Mesenchymal stem cell (in vitro differentiated cells and primary cell): ENCODE results near the gene EPB41L2.
"Not testable (repeated sequence)": the region's sequence is repeated elsewhere in the genome, so short reads cannot be mapped to it uniquely, and the experiment has no call there.

ENCODE experiments used
- DNase-seq: peaks from one replicate; pipeline ENCODE4 v3.0.0-alpha.2; 2013
- H2AFZ ChIP-seq: one replicate; pipeline ENCODE4 v1.6.1; 2013; ENCODE audit warnings: low read depth, mild to moderate bottlenecking, control low read depth, inconsistent platforms, low read length, moderate library complexity
- H2AK5ac ChIP-seq: 2 replicates; pipeline ENCODE4 v1.6.1; 2013; ENCODE audit warnings: low read length, moderate library complexity, mild to moderate bottlenecking, inconsistent platforms; ENCODE audit not compliant: severe bottlenecking
- H2BK120ac ChIP-seq: one replicate; pipeline ENCODE4 v1.6.1; 2013; ENCODE audit warnings: low read depth, mild to moderate bottlenecking, inconsistent platforms, low read length, moderate library complexity
- H2BK12ac ChIP-seq, 2 experiments: one replicate each; pipeline ENCODE4 v1.6.1; 2013; ENCODE audit warnings: inconsistent platforms in 2 of 2, low read length in 2 of 2, mild to moderate bottlenecking in 2 of 2, moderate library complexity in 2 of 2, control low read depth in 1 of 2
- H2BK15ac ChIP-seq: one replicate; pipeline ENCODE4 v1.6.1; 2013; ENCODE audit warnings: mild to moderate bottlenecking, low read depth, inconsistent platforms; ENCODE audit not compliant: poor library complexity, severe bottlenecking
- H2BK5ac ChIP-seq: 2 replicates; pipeline ENCODE4 v1.6.1; 2013; ENCODE audit warnings: low read depth, mild to moderate bottlenecking, low read length, control low read depth, inconsistent platforms; ENCODE audit not compliant: poor library complexity, severe bottlenecking
- H3K14ac ChIP-seq, 2 experiments: one replicate each; pipeline ENCODE4 v1.6.1; 2013; ENCODE audit warnings: inconsistent platforms in 2 of 2, low read length in 2 of 2, control low read depth in 1 of 2, mild to moderate bottlenecking in 1 of 2, moderate library complexity in 1 of 2
- H3K18ac ChIP-seq, 2 experiments: one replicate each; pipeline ENCODE4 v1.6.1; 2013; ENCODE audit warnings: inconsistent platforms in 2 of 2, low read length in 2 of 2, control low read depth in 1 of 2, low read depth in 1 of 2, mild to moderate bottlenecking in 1 of 2
- H3K23ac ChIP-seq, 2 experiments: one replicate each; pipeline ENCODE4 v1.6.1; 2013; ENCODE audit warnings: inconsistent platforms in 2 of 2, low read length in 2 of 2, mild to moderate bottlenecking in 2 of 2, moderate library complexity in 2 of 2, control low read depth in 1 of 2
- H3K27ac ChIP-seq: 2 replicates; pipeline ENCODE4 v1.5.1; 2013; ENCODE audit warnings: mild to moderate bottlenecking, moderate library complexity, low read length, control low read depth, inconsistent platforms; ENCODE audit not compliant: poor library complexity, severe bottlenecking
- H3K27me3 ChIP-seq, 2 experiments: 2 replicates each; pipeline versions ENCODE4 v1.6.1 to v1.7.0; 2013; ENCODE audit warnings: low read length in 2 of 2, mild to moderate bottlenecking in 2 of 2, moderate library complexity in 2 of 2, control low read depth in 1 of 2, inconsistent platforms in 1 of 2; ENCODE audit not compliant: control insufficient read depth in 1 of 2, insufficient read depth in 1 of 2
- H3K36me3 ChIP-seq, 2 experiments: 2 replicates each; pipeline versions ENCODE4 v1.6.1 to v1.7.0; 2013; ENCODE audit warnings: low read length in 2 of 2, control low read depth in 1 of 2, inconsistent platforms in 1 of 2, low read depth in 1 of 2, mild to moderate bottlenecking in 1 of 2; ENCODE audit not compliant: insufficient read depth in 2 of 2, control insufficient read depth in 1 of 2
- H3K4ac ChIP-seq, 2 experiments: one replicate each; pipeline ENCODE4 v1.6.1; 2013; ENCODE audit warnings: inconsistent platforms in 2 of 2, low read length in 2 of 2, mild to moderate bottlenecking in 2 of 2, moderate library complexity in 2 of 2, control low read depth in 1 of 2, low read depth in 1 of 2
- H3K4me1 ChIP-seq: 2 replicates; pipeline ENCODE4 v1.6.1; 2013; ENCODE audit warnings: low read depth, low read length, control low read depth; ENCODE audit not compliant: control insufficient read depth, insufficient read depth
- H3K4me2 ChIP-seq: 2 replicates; pipeline ENCODE4 v1.6.1; 2013; ENCODE audit warnings: low read length, mild to moderate bottlenecking, inconsistent platforms; ENCODE audit not compliant: poor library complexity, severe bottlenecking
- H3K4me3 ChIP-seq, 2 experiments: 2 replicates each; pipeline versions ENCODE4 v1.5.1 to v1.7.0; 2013; ENCODE audit warnings: low read length in 2 of 2, mild to moderate bottlenecking in 2 of 2, control low read depth in 1 of 2, low read depth in 1 of 2; ENCODE audit not compliant: insufficient read depth in 1 of 2
- H3K79me1 ChIP-seq: replicated peaks from 2 replicates; pipeline ENCODE4 v1.6.1; 2013; ENCODE audit warnings: mild to moderate bottlenecking, control low read depth, low read length, inconsistent platforms; ENCODE audit not compliant: poor library complexity, severe bottlenecking
- H3K9ac ChIP-seq: 2 replicates; pipeline ENCODE4 v1.7.0; 2013; ENCODE audit warnings: mild to moderate bottlenecking, low read length, moderate library complexity
- H3K9me3 ChIP-seq: 2 replicates; pipeline ENCODE4 v1.7.0; 2013; ENCODE audit warnings: mild to moderate bottlenecking, low read length; ENCODE audit not compliant: control insufficient read depth
- H4K8ac ChIP-seq: one replicate; pipeline ENCODE4 v1.6.1; 2013; ENCODE audit warnings: inconsistent platforms, mild to moderate bottlenecking, low read length, moderate library complexity
- H4K91ac ChIP-seq: one replicate; pipeline ENCODE4 v1.6.1; 2013; ENCODE audit warnings: mild to moderate bottlenecking, low read length, inconsistent platforms
- WGBS: methylation state at CpG from one replicate; pipeline ENCODE4 v1.1.7; 2013; ENCODE audit warnings: mixed read lengths; 5-methylcytosine and 5-hydroxymethylcytosine counted together

EPB41L2 gene

GRCh38 chr6:131091944-131092343 lies 28.9 kb upstream of the EPB41L2 start:
- not testable (repeated sequence) for H3K4me1 ChIP-seq, H3K79me1 ChIP-seq, H2AK5ac ChIP-seq, H3K4me2 ChIP-seq, H2BK5ac ChIP-seq, H3K4ac ChIP-seq, H2AFZ ChIP-seq, H4K8ac ChIP-seq, H3K36me3 ChIP-seq, H3K27ac ChIP-seq, DNase-seq, H3K27me3 ChIP-seq, H4K91ac ChIP-seq, H3K4me3 ChIP-seq, H3K18ac ChIP-seq, H2BK120ac ChIP-seq, H2BK15ac ChIP-seq, H3K14ac ChIP-seq, H3K23ac ChIP-seq, H3K9ac ChIP-seq, H2BK12ac ChIP-seq
- WGBS = 85% methylated on average over 2 of the region's 7 CpGs
- H3K9me3 ChIP-seq = peaks cover 17% of the 10 kb centered on the region

GRCh38 chr6:131090339-131090738 lies 27.3 kb upstream of the EPB41L2 start:
- not testable (repeated sequence) for H2BK12ac ChIP-seq, H3K14ac ChIP-seq, H2BK120ac ChIP-seq, H3K79me1 ChIP-seq, H3K4me3 ChIP-seq, H3K4ac ChIP-seq, H3K4me1 ChIP-seq, H3K23ac ChIP-seq, H4K8ac ChIP-seq, DNase-seq, H3K27ac ChIP-seq, H2BK15ac ChIP-seq, H2AK5ac ChIP-seq, H3K27me3 ChIP-seq, H2AFZ ChIP-seq, H4K91ac ChIP-seq, H3K9ac ChIP-seq, H3K4me2 ChIP-seq, H3K18ac ChIP-seq, H2BK5ac ChIP-seq, H3K36me3 ChIP-seq
- peaks cover 17% of the 10 kb centered on the region for H3K9me3 ChIP-seq
- 92% methylated on average over 3 of the region's 3 CpGs for WGBS

GRCh38 chr6:131084982-131085381 lies 21.9 kb upstream of the EPB41L2 start:
- no peak overlapping the region for H4K8ac ChIP-seq
- H3K27ac ChIP-seq = no peak overlapping the region
- no peak overlapping the region for H3K4me2 ChIP-seq
- DNase-seq = no peak
- H3K23ac ChIP-seq = no peak overlapping the region
- H3K4ac ChIP-seq = no peak overlapping the region
- H3K4me1 ChIP-seq = no peaks in the 10 kb centered on the region
- no peak overlapping the region for H2AFZ ChIP-seq
- no peaks in the 10 kb centered on the region for H3K36me3 ChIP-seq
- H3K9ac ChIP-seq = no peak overlapping the region
- H2AK5ac ChIP-seq = no peak overlapping the region
- H3K4me3 ChIP-seq = no peak overlapping the region
- H2BK12ac ChIP-seq = no peak overlapping the region
- H3K14ac ChIP-seq = no peak overlapping the region
- H3K18ac ChIP-seq = no peak overlapping the region
- no peak overlapping the region for H2BK15ac ChIP-seq
- H3K79me1 ChIP-seq = no peaks in the 10 kb centered on the region
- 80% methylated on average over 2 of the region's 2 CpGs for WGBS
- no peaks in the 10 kb centered on the region for H3K9me3 ChIP-seq
- no peak overlapping the region for H2BK120ac ChIP-seq
- no peak overlapping the region for H4K91ac ChIP-seq
- H3K27me3 ChIP-seq = no peaks in the 10 kb centered on the region
- no peak overlapping the region for H2BK5ac ChIP-seq

GRCh38 chr6:131083687-131084086 lies 20.6 kb upstream of the EPB41L2 start:
- H3K23ac ChIP-seq = no peak overlapping the region

More at GRCh38 chr6:131083687-131084086, 20.6 kb upstream of the EPB41L2 start:
- Histone ChIP-seq H2BK12ac (no peak overlapping the region), H2BK120ac (no peak overlapping the region), H3K18ac (no peak overlapping the region), H3K4me3 (no peak overlapping the region), H2BK15ac (no peak overlapping the region), H3K14ac (no peak overlapping the region), H3K79me1 (no peaks in the 10 kb centered on the region), H3K36me3 (no peaks in the 10 kb centered on the region), H4K91ac (no peak overlapping the region), H3K4ac (no peak overlapping the region), H4K8ac (no peak overlapping the region), H3K27ac (no peak overlapping the region), H3K9me3 (no peaks in the 10 kb centered on the region), H3K4me2 (no peak overlapping the region), H3K4me1 (no peaks in the 10 kb centered on the region), H2AK5ac (no peak overlapping the region), H3K9ac (no peak overlapping the region), H3K27me3 (no peaks in the 10 kb centered on the region), H2AFZ (no peak overlapping the region), H2BK5ac (no peak overlapping the region)
- DNase-seq = no peak
- WGBS = 88% methylated on average over 3 of the region's 3 CpGs
